Activated CD4-positive, CD25-positive, alpha-beta regulatory T cell (primary cell): ENCODE measurements around the gene LRRC27.

Source experiments
- DNase-seq, 4 experiments: peaks; one replicate each; lab custom pipeline; 2025; lab: John Stamatoyannopoulos, UW

LRRC27 gene

DNA sequence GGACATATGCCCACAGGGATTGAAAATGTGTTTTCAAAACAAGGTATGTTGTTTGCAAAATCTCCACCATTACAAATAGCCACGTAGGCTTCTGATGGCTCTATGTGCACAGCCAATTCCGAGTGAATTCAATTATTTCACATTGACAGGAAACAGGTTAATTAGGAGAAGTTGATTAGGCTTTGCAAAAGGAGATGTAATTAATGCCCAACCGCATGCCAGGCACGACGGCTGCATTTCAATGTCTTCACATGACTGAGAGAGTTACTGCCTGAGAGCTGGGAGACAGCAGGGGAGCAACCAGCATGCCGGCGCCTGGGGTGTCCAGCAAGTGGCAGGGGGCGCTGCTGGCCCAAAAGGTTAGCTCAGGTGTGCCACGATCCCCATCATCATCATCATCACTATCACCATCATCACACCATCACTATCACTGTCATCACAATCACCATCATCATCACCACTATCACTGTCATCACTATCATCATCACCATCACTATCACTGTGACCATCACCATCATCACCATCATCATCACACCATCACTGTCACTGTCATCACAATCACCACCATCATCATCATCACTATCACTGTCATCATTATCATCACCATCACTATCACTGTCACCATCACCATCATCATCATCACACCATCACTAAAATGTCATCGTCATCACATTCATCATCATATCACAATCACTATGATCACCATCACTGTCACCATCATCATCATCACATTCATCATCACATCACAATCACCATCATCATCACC lies 95.2 kb downstream of the LRRC27 start:
- DNase-seq = no peak

- no peak for DNase-seq
These were observed 96.0 kb downstream of the LRRC27 start for GRCh38 chr10:132427939-132428367.

- no peak for DNase-seq
These were observed 96.5 kb downstream of the LRRC27 start for GRCh38 chr10:132428486-132428995.
